Omental fat pad (tissue), 4 donors: ENCODE data around the gene EPHA1. TPM values are rescaled to one million over a fixed set of nuclear protein-coding genes. Genes with fewer than 3 reads are reported as not detected.

Source experiments
- ATAC-seq: fragments of 150-250 bp; one replicate; pipeline ENCODE4 v1.9.1; 2016; ENCODE audit warnings: mild to moderate bottlenecking, moderate library complexity; ENCODE audit not compliant: low FRiP score
- DNase-seq: peaks from one replicate; pipeline ENCODE4 v3.0.0-alpha.2; 2019; ENCODE audit warnings: low spot score
- CTCF ChIP-seq, 3 donors: fragments of 450-650 bp; IDR thresholded peaks; one replicate each; pipeline ENCODE4 v1.5.1; 2016 to 2017; ENCODE audit warnings: antibody characterized with exemption in 3 of 3, mild to moderate bottlenecking in 3 of 3, moderate library complexity in 2 of 3
- total RNA-seq, 4 donors: library from RNA; depleted of rRNA; stranded (reverse); fragments of >200 nt; gene quantifications; one replicate each; pipeline ENCODE4 v1.1.0, GENCODE V29; 2016

EPHA1 gene
- total RNA-seq, 4 donors from 2014 or later: 0.13 to 0.46 TPM; not detected in 2

GRCh38 chr7:143452495-143452894 is 43.8 kb upstream of the EPHA1 start:
- ATAC-seq: no peak
- DNase-seq: no peak
- no peak for TF ChIP-seq CTCF (IDR thresholded peaks at IDR 0.05)

- no peak for ATAC-seq
These were observed 43.1 kb upstream of the EPHA1 start for GRCh38 chr7:143451746-143452145.

GRCh38 chr7:143451122-143451521 is 42.5 kb upstream of the EPHA1 start:
- no peak for TF ChIP-seq CTCF (IDR thresholded peaks at IDR 0.05)

More at GRCh38 chr7:143451746-143452145, 43.1 kb upstream of the EPHA1 start:
- no peak for DNase-seq
- no peak for TF ChIP-seq CTCF (IDR thresholded peaks at IDR 0.05)

GRCh38 chr7:143449793-143450192 is 41.1 kb upstream of the EPHA1 start:
- DNase-seq (no peak), ATAC-seq (no peak)
- TF ChIP-seq CTCF (IDR thresholded peaks at IDR 0.05): no peak

More at GRCh38 chr7:143451122-143451521, 42.5 kb upstream of the EPHA1 start:
- DNase-seq (no peak), ATAC-seq (no peak)

GRCh38 chr7:143448429-143448828 is 39.8 kb upstream of the EPHA1 start:
- ATAC-seq: no peak
- no peak for DNase-seq
- TF ChIP-seq CTCF (IDR thresholded peaks at IDR 0.05): no peak

- no peak for TF ChIP-seq CTCF (IDR thresholded peaks at IDR 0.05)
- DNase-seq (no peak), ATAC-seq (no peak)
These were observed 38.8 kb upstream of the EPHA1 start for GRCh38 chr7:143447466-143447865.

GRCh38 chr7:143444785-143445184 is 36.1 kb upstream of the EPHA1 start:
- DNase-seq (no peak), ATAC-seq (no peak)
- TF ChIP-seq CTCF (IDR thresholded peaks at IDR 0.05): no peak
